H1 (cell line): Measurements from ENCODE around the gene GPR162. TPM values are rescaled to one million over a fixed set of nuclear protein-coding genes. Genes with fewer than 3 reads are reported as not detected.

Experiments used
- CTCF ChIA-PET: fragments of 300-600 bp; sonication (Branson Sonifier 250); formaldehyde crosslinking; loops from one replicate; lab custom pipeline; 2021; ENCODE audit not compliant: partially characterized antibody; lab: Charles Lee
- POLR2A ChIA-PET: fragments of 300-600 bp; sonication (Branson Sonifier 250); formaldehyde crosslinking; loops from one replicate; lab custom pipeline; 2021; ENCODE audit warnings: inconsistent platforms; ENCODE audit not compliant: partially characterized antibody; lab: Charles Lee
- DNase-seq, 2 experiments: peaks; one replicate each; pipeline versions ENCODE4 v3.0.0 to v3.0.0-alpha.2; 2010 to 2022; ENCODE audit warnings: low spot score in 2 of 2, low read depth in 1 of 2, mixed read lengths in 1 of 2
- FAIRE-seq: peaks from 2 replicates; lab custom pipeline; 2011; peaks lifted over from hg19 to GRCh38; lab: Jason Lieb, UNC
- H2AFZ ChIP-seq: 2 replicates; pipeline ENCODE4 v1.8.1; 2012; ENCODE audit warnings: low read length, inconsistent platforms
- H2AK5ac ChIP-seq: 2 replicates; pipeline ENCODE4 v1.6.1; 2013; ENCODE audit warnings: low read depth, low read length
- H2BK120ac ChIP-seq: replicated peaks from 2 replicates; pipeline ENCODE3; 2013; ENCODE audit warnings: low read depth, low read length, inconsistent platforms
- H2BK12ac ChIP-seq: 2 replicates; pipeline ENCODE4 v1.6.1; 2013; ENCODE audit warnings: low read depth, low read length
- H2BK15ac ChIP-seq: 2 replicates; pipeline ENCODE4 v1.6.1; 2013; ENCODE audit warnings: low read length
- H2BK20ac ChIP-seq: 2 replicates; pipeline ENCODE4 v1.6.1; 2013; ENCODE audit warnings: low read length
- H2BK5ac ChIP-seq: 2 replicates; pipeline ENCODE4 v1.6.1; 2013; ENCODE audit warnings: low read depth, low read length
- H3K14ac ChIP-seq: 2 replicates; pipeline ENCODE4 v1.6.1; 2013; ENCODE audit warnings: inconsistent platforms; ENCODE audit not compliant: insufficient read length
- H3K18ac ChIP-seq: 2 replicates; pipeline ENCODE4 v1.6.1; 2013; ENCODE audit warnings: low read length; ENCODE audit errors: extremely low read depth
- H3K23ac ChIP-seq: 2 replicates; pipeline ENCODE4 v1.6.1; 2013; ENCODE audit warnings: inconsistent platforms; ENCODE audit not compliant: insufficient read length
- H3K23me2 ChIP-seq: 2 replicates; pipeline ENCODE4 v1.6.1; 2013; ENCODE audit warnings: low read depth, low read length
- H3K27ac ChIP-seq: 2 replicates; pipeline ENCODE4 v1.6.1; 2011; ENCODE audit warnings: low read depth, low read length, inconsistent platforms
- H3K27me3 ChIP-seq, 4 experiments: replicated peaks in 1 of 4; 1 replicate in 1 of 4; 2 replicates in 3 of 4; pipeline versions ENCODE4 v1.6.1 to v1.8.1; 2011 to 2013; ENCODE audit warnings: low read length in 3 of 4, mild to moderate bottlenecking in 3 of 4, inconsistent platforms in 2 of 4, mixed read lengths in 2 of 4, moderate library complexity in 1 of 4; ENCODE audit not compliant: control insufficient read depth in 3 of 4, insufficient read depth in 3 of 4; ENCODE audit errors: extremely low read depth in 1 of 4
- H3K36me3 ChIP-seq, 4 experiments: 2 replicates each; pipeline versions ENCODE4 v1.6.1 to v1.8.1; 2011 to 2013; ENCODE audit warnings: mild to moderate bottlenecking in 4 of 4, low read length in 3 of 4, moderate library complexity in 2 of 4, control low read depth in 1 of 4, inconsistent platforms in 1 of 4; ENCODE audit not compliant: insufficient read depth in 4 of 4, control insufficient read depth in 2 of 4
- H3K4ac ChIP-seq: replicated peaks from 2 replicates; pipeline ENCODE3; 2013; ENCODE audit warnings: low read length, low read depth, mixed read lengths, inconsistent platforms; ENCODE audit not compliant: insufficient read length
- H3K4me1 ChIP-seq, 4 experiments: replicated peaks in 1 of 4; 1 replicate in 1 of 4; 2 replicates in 3 of 4; pipeline versions ENCODE4 v1.6.1 to v1.8.1; 2011 to 2013; ENCODE audit warnings: low read length in 3 of 4, inconsistent platforms in 2 of 4, mixed read lengths in 1 of 4; ENCODE audit not compliant: insufficient read depth in 4 of 4, control insufficient read depth in 3 of 4
- H3K4me2 ChIP-seq, 2 experiments: 2 replicates each; pipeline versions ENCODE4 v1.6.1 to v1.8.1; 2011 to 2013; ENCODE audit warnings: low read depth in 2 of 2, low read length in 2 of 2, control low read depth in 1 of 2, inconsistent platforms in 1 of 2, mild to moderate bottlenecking in 1 of 2; ENCODE audit not compliant: insufficient read depth in 1 of 2
- H3K4me3 ChIP-seq, 4 experiments: fragments of 200-600, 300-600 bp in 1 of 4; sonication (generic), shearing (Covaris generic), sonication (Bioruptor Twin) in 1 of 4; 2 replicates each; pipeline versions ENCODE4 v1.5.1 to v1.8.1; 2011 to 2016; ENCODE audit warnings: low read length in 4 of 4, low read depth in 3 of 4, control low read depth in 2 of 4, inconsistent platforms in 2 of 4, mild to moderate bottlenecking in 2 of 4, mixed read lengths in 1 of 4, moderate library complexity in 1 of 4; ENCODE audit not compliant: insufficient read depth in 2 of 4; ENCODE audit errors: extremely low read depth in 1 of 4
- H3K56ac ChIP-seq: replicated peaks from 2 replicates; pipeline ENCODE3; 2013; ENCODE audit warnings: low read depth, mild to moderate bottlenecking, mixed read lengths, low read length, inconsistent platforms; ENCODE audit not compliant: insufficient read length
- H3K79me1 ChIP-seq: 2 replicates; pipeline ENCODE4 v1.6.1; 2013; ENCODE audit warnings: low read depth, low read length, control low read depth
- H3K79me2 ChIP-seq, 2 experiments: 2 replicates each; pipeline versions ENCODE4 v1.6.1 to v1.8.1; 2012 to 2013; ENCODE audit warnings: low read length in 2 of 2, mild to moderate bottlenecking in 2 of 2, inconsistent platforms in 1 of 2; ENCODE audit not compliant: insufficient read depth in 2 of 2, control insufficient read depth in 1 of 2
- H3K9ac ChIP-seq, 4 experiments: replicated peaks in 1 of 4; 1 replicate in 1 of 4; 2 replicates in 3 of 4; pipeline versions ENCODE4 v1.6.1 to v1.8.1; 2011 to 2013; ENCODE audit warnings: low read depth in 3 of 4, low read length in 3 of 4, control low read depth in 2 of 4, mild to moderate bottlenecking in 2 of 4, moderate library complexity in 2 of 4, inconsistent platforms in 1 of 4; ENCODE audit errors: extremely low read depth in 1 of 4
- H3K9me3 ChIP-seq, 2 experiments: 2 replicates each; pipeline versions ENCODE4 v1.6.1 to v1.8.1; 2012 to 2013; ENCODE audit warnings: mild to moderate bottlenecking in 2 of 2, moderate library complexity in 2 of 2, control low read depth in 1 of 2, inconsistent platforms in 1 of 2, low read depth in 1 of 2, low read length in 1 of 2, mixed read lengths in 1 of 2; ENCODE audit not compliant: insufficient read depth in 2 of 2
- H4K20me1 ChIP-seq, 2 experiments: replicated peaks in 1 of 2; 2 replicates each; pipeline versions ENCODE3 to v1.8.1; 2011 to 2013; ENCODE audit warnings: inconsistent platforms in 2 of 2, low read length in 2 of 2, mild to moderate bottlenecking in 1 of 2; ENCODE audit not compliant: insufficient read depth in 2 of 2, control insufficient read depth in 1 of 2
- H4K5ac ChIP-seq: 2 replicates; pipeline ENCODE4 v1.6.1; 2013; ENCODE audit warnings: low read length, low read depth, mixed read lengths, inconsistent platforms; ENCODE audit not compliant: insufficient read length
- H4K8ac ChIP-seq: 2 replicates; pipeline ENCODE4 v1.8.0; 2013; ENCODE audit warnings: mild to moderate bottlenecking, moderate library complexity, low read length, inconsistent platforms; ENCODE audit not compliant: insufficient read depth; ENCODE audit errors: extremely low read depth
- H4K91ac ChIP-seq: replicated peaks from 2 replicates; pipeline ENCODE3; 2013; ENCODE audit warnings: low read length, mixed read lengths, inconsistent platforms; ENCODE audit not compliant: insufficient read length
- CREB1 ChIP-seq: IDR thresholded peaks from 2 replicates; pipeline ENCODE4 v1.6.1; 2012; ENCODE audit warnings: inconsistent platforms
- EGR1 ChIP-seq: IDR thresholded peaks from 2 replicates; pipeline ENCODE4 v1.6.1; 2011; ENCODE audit warnings: low read depth, low read length, borderline replicate concordance
- HDAC2 ChIP-seq, 2 experiments: fragments of 300-600 bp in 1 of 2; sonication (generic) in 1 of 2; IDR thresholded peaks; 2 replicates each; pipeline ENCODE4 v1.6.1; 2011 to 2012; ENCODE audit warnings: low read depth in 2 of 2, low read length in 2 of 2, mild to moderate bottlenecking in 2 of 2, moderate library complexity in 2 of 2, borderline replicate concordance in 1 of 2, inconsistent platforms in 1 of 2
- HDAC6 ChIP-seq: IDR thresholded peaks from one replicate; pipeline ENCODE4 v1.7.1; 2012; ENCODE audit warnings: low read depth, mild to moderate bottlenecking, inconsistent platforms, low read length, moderate library complexity
- KDM5A ChIP-seq: fragments of 200-600 bp; IDR thresholded peaks from 2 replicates; pipeline ENCODE4 v1.7.1; 2012; ENCODE audit warnings: mild to moderate bottlenecking, low read length, inconsistent platforms, mixed read lengths
- POLR2AphosphoS5 ChIP-seq: IDR thresholded peaks from 2 replicates; pipeline ENCODE4 v1.6.1; 2011; ENCODE audit warnings: low read depth, low read length
- TAF7 ChIP-seq: optimal IDR thresholded peaks from 2 replicates; pipeline ENCODE3; 2011; ENCODE audit warnings: low read depth, mild to moderate bottlenecking, inconsistent platforms, low read length, moderate library complexity, borderline replicate concordance
- WGBS, 2 experiments: shearing (Covaris generic) in 1 of 2; methylation state at CpG; one replicate each; pipeline versions ENCODE4 v1.1.6 to v1.1.7; 2013 to 2015; ENCODE audit warnings: low lambda C conversion rate in 2 of 2, mixed read lengths in 2 of 2, inconsistent platforms in 1 of 2, low coverage in 1 of 2, missing lambda C conversion rate in 1 of 2; ENCODE audit not compliant: insufficient replicate concordance in 2 of 2, insufficient coverage in 1 of 2, insufficient read length in 1 of 2; ENCODE audit errors: extremely low coverage in 1 of 2, missing lambda C conversion rate in 1 of 2; 5-methylcytosine and 5-hydroxymethylcytosine counted together
- polyA plus RNA-seq, 7 experiments: library from polyadenylated mRNA; depleted of rRNA in 3 of 7; stranded (reverse) in 5 of 7; unstranded in 2 of 7; fragments of >200 nt in 5 of 7; fragments of 200-250 nt in 2 of 7; gene quantifications; 1 replicate in 5 of 7; 2 replicates in 1 of 7; 4 replicates in 1 of 7; pipeline versions ENCODE4 v1.2.1 to v1.2.3, GENCODE V29; 2011 to 2013; ENCODE audit warnings: missing spikeins in 2 of 7, mixed read lengths in 2 of 7
- total RNA-seq: library from RNA; stranded (reverse); fragmentation: NEBNext Ultra II Directional; extraction: Animal tissue kit (Norgen Biotek cat#: 25700); gene quantifications from 2 replicates; pipeline ENCODE4 v1.2.1, GENCODE V29; 2021
- TF ChIP-seq, protein P1 (sequence below), 3 experiments: IDR thresholded peaks; 1 replicate in 2 of 3; 2 replicates in 1 of 3; pipeline versions ENCODE4 v1.5.1 to v1.6.1; 2011; ENCODE audit warnings: low read length in 3 of 3, mild to moderate bottlenecking in 3 of 3, inconsistent platforms in 2 of 3, low read depth in 1 of 3, moderate library complexity in 1 of 3; ENCODE audit not compliant: insufficient read depth in 1 of 3; ENCODE audit errors: control extremely low read depth in 1 of 3
- TF ChIP-seq, protein P2 (sequence below): IDR thresholded peaks from 2 replicates; pipeline ENCODE4 v1.6.1; 2011; ENCODE audit warnings: low read length, improper control_type of control experiment

Gene GPR162
- total and polyA plus RNA-seq, 2 of the 8 experiments (the other 6 are each of a cell fraction or from before 2014, with no cell fraction given): 7.3 to 8.8 TPM

DNA sequence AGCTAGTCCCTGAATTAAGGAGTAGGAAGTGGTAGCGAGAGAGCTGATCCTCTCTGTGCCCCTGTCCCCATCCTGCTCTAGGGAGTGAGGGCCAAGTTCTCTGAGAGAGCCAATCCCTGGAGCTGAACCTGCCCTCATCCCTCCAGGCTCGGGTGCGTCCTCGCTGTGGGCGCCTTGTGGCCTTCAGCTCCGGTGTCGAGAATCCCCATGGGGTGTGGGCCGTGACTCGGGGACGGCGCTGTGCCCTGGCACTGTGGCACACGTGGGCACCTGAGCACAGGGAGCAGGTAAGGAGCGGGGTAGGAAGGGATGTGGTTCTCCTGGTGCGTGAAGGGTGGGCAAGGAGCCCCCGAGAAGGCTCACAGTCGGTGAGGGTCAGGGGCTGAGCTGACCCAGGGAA is 17.2 kb downstream of the GPR162 start:
- H3K4me2 ChIP-seq: no peak overlapping the region
- H3K27me3 ChIP-seq: no peaks in the 10 kb centered on the region
- H2BK5ac ChIP-seq: no peak overlapping the region; the same call in 1 of the 2 replicates
- H2AK5ac ChIP-seq: no peak overlapping the region
- FAIRE-seq: no peak
- no peaks in the 10 kb centered on the region for H3K23me2 ChIP-seq
- H2BK12ac ChIP-seq: no peak overlapping the region
- no peak overlapping the region for H3K56ac ChIP-seq
- H3K14ac ChIP-seq: no peak overlapping the region
- no peaks in the 10 kb centered on the region for H3K9me3 ChIP-seq
- 91% methylated on average over 16 of the region's 16 CpGs; no CpG with 5 or more reads in 1 of the 2 experiments for WGBS, 2 experiments
- no peak overlapping the region for H3K9ac ChIP-seq
- H3K23ac ChIP-seq: no peak overlapping the region
- no peak overlapping the region for H3K4ac ChIP-seq
- peaks cover 0 to 3% (median 2%) of the 10 kb centered on the region in 4 experiments; a peak in 1 of 7 replicates for H3K4me1 ChIP-seq
- no peak overlapping the region for H2AFZ ChIP-seq
- H3K27ac ChIP-seq: no peak overlapping the region
- H2BK15ac ChIP-seq: no peak overlapping the region
- H2BK20ac ChIP-seq: no peak overlapping the region
- H3K36me3 ChIP-seq: peaks cover 15 to 53% (median 36%) of the 10 kb centered on the region in 4 experiments
- TF ChIP-seq, protein P1, sequence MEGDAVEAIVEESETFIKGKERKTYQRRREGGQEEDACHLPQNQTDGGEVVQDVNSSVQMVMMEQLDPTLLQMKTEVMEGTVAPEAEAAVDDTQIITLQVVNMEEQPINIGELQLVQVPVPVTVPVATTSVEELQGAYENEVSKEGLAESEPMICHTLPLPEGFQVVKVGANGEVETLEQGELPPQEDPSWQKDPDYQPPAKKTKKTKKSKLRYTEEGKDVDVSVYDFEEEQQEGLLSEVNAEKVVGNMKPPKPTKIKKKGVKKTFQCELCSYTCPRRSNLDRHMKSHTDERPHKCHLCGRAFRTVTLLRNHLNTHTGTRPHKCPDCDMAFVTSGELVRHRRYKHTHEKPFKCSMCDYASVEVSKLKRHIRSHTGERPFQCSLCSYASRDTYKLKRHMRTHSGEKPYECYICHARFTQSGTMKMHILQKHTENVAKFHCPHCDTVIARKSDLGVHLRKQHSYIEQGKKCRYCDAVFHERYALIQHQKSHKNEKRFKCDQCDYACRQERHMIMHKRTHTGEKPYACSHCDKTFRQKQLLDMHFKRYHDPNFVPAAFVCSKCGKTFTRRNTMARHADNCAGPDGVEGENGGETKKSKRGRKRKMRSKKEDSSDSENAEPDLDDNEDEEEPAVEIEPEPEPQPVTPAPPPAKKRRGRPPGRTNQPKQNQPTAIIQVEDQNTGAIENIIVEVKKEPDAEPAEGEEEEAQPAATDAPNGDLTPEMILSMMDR (IDR thresholded peaks at IDR 0.05; ENCODE audit: control extremely low read depth in 1 of 3, insufficient read depth in 1 of 3, low read depth in 1 of 3, low read length in 3 of 3): no peak
- TF ChIP-seq POLR2AphosphoS5 (no peak), HDAC6 (no peak), CREB1 (no peak), EGR1 (no peak), KDM5A (no peak), HDAC2 (IDR thresholded peaks at IDR 0.05; ENCODE audit: borderline replicate concordance in 1 of 2, low read depth in 2 of 2, low read length in 2 of 2) (no peak), TAF7 (no peak)
- TF ChIP-seq, protein P2, sequence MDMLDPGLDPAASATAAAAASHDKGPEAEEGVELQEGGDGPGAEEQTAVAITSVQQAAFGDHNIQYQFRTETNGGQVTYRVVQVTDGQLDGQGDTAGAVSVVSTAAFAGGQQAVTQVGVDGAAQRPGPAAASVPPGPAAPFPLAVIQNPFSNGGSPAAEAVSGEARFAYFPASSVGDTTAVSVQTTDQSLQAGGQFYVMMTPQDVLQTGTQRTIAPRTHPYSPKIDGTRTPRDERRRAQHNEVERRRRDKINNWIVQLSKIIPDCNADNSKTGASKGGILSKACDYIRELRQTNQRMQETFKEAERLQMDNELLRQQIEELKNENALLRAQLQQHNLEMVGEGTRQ: no peak
- no peak overlapping the region for H2BK120ac ChIP-seq
- H3K79me1 ChIP-seq: no peaks in the 10 kb centered on the region
- no peak overlapping the region for H3K4me3 ChIP-seq
- H3K79me2 ChIP-seq: no peaks in the 10 kb centered on the region
- H4K91ac ChIP-seq: no peak overlapping the region
- peaks cover 7 to 8% of the 10 kb centered on the region in 2 experiments for H4K20me1 ChIP-seq
- H4K8ac ChIP-seq: peak overlapping the region; percentile 29; the same call in 1 of the 2 replicates
- H4K5ac ChIP-seq: no peak overlapping the region
- ChIA-PET CTCF (interaction anchor here (0.5 to 23.7 kb wide), 9 partner anchors 5 to 221 kb away, joined by 3 to 532 read pairs (median 6); partner anchors contain the start of genes CD4, CDCA3, GNB3 and LAG3), POLR2A (interaction anchor here (0.8 to 27.1 kb wide), 8 partner anchors 7 to 304 kb away, joined by 3 to 588 read pairs (median 5); partner anchors contain the start of genes C12orf57, CDCA3, GAPDH and GNB3)
- no peak overlapping the region for H3K18ac ChIP-seq
- DNase-seq: no peak
